Bronchial epithelial cell (primary cell): ENCODE measurements around the gene CDH13. TPM values are rescaled to one million over a fixed set of nuclear protein-coding genes. Genes with fewer than 3 reads are reported as not detected.

Experiments
- DNase-seq: peaks from one replicate; pipeline ENCODE4 v3.0.0-alpha.2; 2010; ENCODE audit warnings: low read depth
- FAIRE-seq: peaks from 2 replicates; lab custom pipeline; 2011; peaks lifted over from hg19 to GRCh38; lab: Jason Lieb, UNC
- H3K27me3 ChIP-seq: 2 replicates; pipeline ENCODE4 v1.5.1; 2011; ENCODE audit warnings: low read length; ENCODE audit not compliant: control insufficient read depth, insufficient read depth
- H3K36me3 ChIP-seq: 2 replicates; pipeline ENCODE4 v1.5.1; 2011; ENCODE audit warnings: low read length; ENCODE audit not compliant: control insufficient read depth, insufficient read depth
- H3K4me3 ChIP-seq: 2 replicates; pipeline ENCODE4 v1.5.1; 2011; ENCODE audit warnings: mild to moderate bottlenecking, low read depth, low read length, control low read depth
- CTCF ChIP-seq: IDR thresholded peaks from 2 replicates; pipeline ENCODE4 v1.5.1; 2011; ENCODE audit warnings: mild to moderate bottlenecking, moderate library complexity, low read length, control low read depth, inconsistent platforms; ENCODE audit not compliant: insufficient read depth, severe bottlenecking
- total RNA-seq: library from RNA; depleted of rRNA; stranded (reverse); fragments of >200 nt; gene quantifications from 2 replicates; pipeline ENCODE4 v1.2.1, GENCODE V29; 2014

The CDH13 gene
- total RNA-seq, 1 donor from 2014 or later, result 31.3 TPM

DNA sequence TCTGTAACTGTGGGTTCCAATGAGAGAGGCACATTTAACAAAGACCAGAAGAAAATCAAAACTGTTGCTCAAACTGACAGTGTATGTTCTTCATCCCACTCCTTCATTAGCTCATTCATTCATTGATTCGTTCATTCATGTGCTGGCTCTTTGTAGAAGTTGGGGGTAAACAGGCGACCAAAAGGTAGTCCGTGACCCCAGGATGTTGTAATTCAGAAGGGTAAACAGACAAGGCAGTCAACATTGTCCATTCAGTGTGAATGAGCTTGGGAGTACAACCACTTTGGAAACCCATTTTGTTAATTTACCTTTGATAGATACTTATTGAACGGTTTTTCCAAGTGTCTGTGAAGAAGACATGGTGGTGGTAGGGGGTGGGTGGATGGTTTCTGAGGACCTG lies 26.1 kb downstream of the CDH13 start:
- Histone ChIP-seq H3K4me3 (no peak overlapping the region), H3K36me3 (no peaks in the 10 kb centered on the region), H3K27me3 (no peaks in the 10 kb centered on the region)
- no peak for TF ChIP-seq CTCF
- no peak for FAIRE-seq
- no peak for DNase-seq

GRCh38 chr16:82653550-82654511 lies 27.1 kb downstream of the CDH13 start:
- FAIRE-seq, result no peak
- no peak overlapping the region for H3K4me3 ChIP-seq

DNA sequence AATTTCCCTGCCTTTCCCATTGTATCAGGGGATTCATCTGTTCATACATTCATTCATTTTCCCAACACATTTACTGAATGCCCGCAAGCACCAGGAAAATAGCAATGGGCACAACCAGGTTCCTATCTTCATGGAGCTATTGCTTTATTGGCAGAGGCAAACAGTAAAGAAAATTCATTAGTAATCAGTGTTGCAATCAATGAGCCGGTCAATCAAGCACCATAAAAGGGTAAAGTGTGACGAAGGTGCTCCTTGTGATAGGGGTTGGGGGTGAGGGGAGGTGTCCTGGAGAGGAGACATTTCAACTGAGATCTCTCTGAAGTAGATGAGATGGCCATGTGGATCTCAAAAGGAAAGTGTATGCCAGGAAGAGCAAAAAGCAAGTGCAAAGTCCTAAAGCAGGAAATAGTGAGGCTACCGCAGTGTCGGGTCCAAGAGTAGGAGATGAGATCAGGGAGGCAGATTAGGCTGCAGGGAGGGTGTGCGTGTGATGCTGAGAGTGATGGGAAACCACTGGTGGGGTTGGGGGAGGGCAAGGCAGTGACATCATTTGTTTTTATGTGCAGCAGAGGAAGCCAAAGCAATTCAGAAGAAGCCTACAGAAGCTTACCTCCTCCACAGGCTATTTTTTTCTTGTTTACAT lies 28.4 kb downstream of the CDH13 start:
- no peak for FAIRE-seq
- no peak for TF ChIP-seq CTCF
- no peaks in the 10 kb centered on the region for H3K27me3 ChIP-seq
- no peak for DNase-seq
- no peaks in the 10 kb centered on the region for H3K36me3 ChIP-seq
- H3K4me3 ChIP-seq, result no peak overlapping the region

More at GRCh38 chr16:82653550-82654511, 27.1 kb downstream of the CDH13 start:
- Histone ChIP-seq H3K36me3 (no peaks in the 10 kb centered on the region), H3K27me3 (no peaks in the 10 kb centered on the region)
- DNase-seq, result peak; percentile 82
- TF ChIP-seq CTCF, result no peak

- no peak for TF ChIP-seq CTCF
- DNase-seq (no peak), FAIRE-seq (no peak)
- Histone ChIP-seq H3K36me3 (no peaks in the 10 kb centered on the region), H3K27me3 (no peaks in the 10 kb centered on the region), H3K4me3 (no peak overlapping the region)
Measured at GRCh38 chr16:82655720-82656490, 29.1 kb downstream of the CDH13 start.

- FAIRE-seq (no peak), DNase-seq (peak; percentile 35)
- no peak overlapping the region for H3K4me3 ChIP-seq
Measured at GRCh38 chr16:82657239-82657638, 30.5 kb downstream of the CDH13 start.

More at GRCh38 chr16:82657239-82657638, 30.5 kb downstream of the CDH13 start:
- Histone ChIP-seq H3K27me3 (no peaks in the 10 kb centered on the region), H3K36me3 (no peaks in the 10 kb centered on the region)
- no peak for TF ChIP-seq CTCF
